CD4-positive, alpha-beta memory T cell (primary cell): ENCODE results near the gene HSD17B3. TPM values are rescaled to one million over a fixed set of nuclear protein-coding genes. Genes with fewer than 3 reads are reported as not detected.

Experiments
- CTCF ChIA-PET: fragments of 350-600 bp; sonication (Branson Sonifier 250); formaldehyde crosslinking; loops from one replicate; lab custom pipeline; 2021; ENCODE audit warnings: inconsistent platforms; ENCODE audit not compliant: partially characterized antibody; lab: Charles Lee
- POLR2A ChIA-PET: fragments of 350-600 bp; sonication (Branson Sonifier 250); formaldehyde crosslinking; loops from one replicate; lab custom pipeline; 2021; ENCODE audit not compliant: partially characterized antibody; lab: Charles Lee
- DNase-seq, 5 donors: peaks; one replicate each; pipeline versions ENCODE4 v3.0.0 to v3.0.0-alpha.2; 2020 to 2022; ENCODE audit warnings: mixed read lengths in 1 of 5
- H3K27ac ChIP-seq: one replicate; pipeline ENCODE4 v1.7.0; 2013; ENCODE audit warnings: low read depth, low read length
- H3K27me3 ChIP-seq: 2 replicates; pipeline ENCODE4 v1.7.0; 2013; ENCODE audit warnings: mild to moderate bottlenecking, low read length, moderate library complexity; ENCODE audit not compliant: insufficient read depth
- H3K36me3 ChIP-seq: 2 replicates; pipeline ENCODE4 v1.7.0; 2013; ENCODE audit warnings: mild to moderate bottlenecking, low read length, moderate library complexity; ENCODE audit not compliant: insufficient read depth
- H3K4me1 ChIP-seq: 2 replicates; pipeline ENCODE4 v1.7.0; 2013; ENCODE audit warnings: mild to moderate bottlenecking, low read length, moderate library complexity; ENCODE audit not compliant: insufficient read depth
- H3K4me3 ChIP-seq, 2 donors: one replicate each; pipeline ENCODE4 v1.7.0; 2013; ENCODE audit warnings: low read length in 2 of 2, mild to moderate bottlenecking in 1 of 2
- H3K9me3 ChIP-seq, 2 donors: one replicate each; pipeline ENCODE4 v1.7.0; 2013; ENCODE audit warnings: low read length in 2 of 2, control low read depth in 1 of 2; ENCODE audit not compliant: control insufficient read depth in 1 of 2
- H3K27ac Mint-ChIP-seq, 7 donors: one replicate each; pipeline ENCODE4 v1.8.0; 2020 to 2021; ENCODE audit warnings: mixed read lengths in 7 of 7, mild to moderate bottlenecking in 6 of 7, inconsistent platforms in 3 of 7, moderate library complexity in 3 of 7
- H3K27me3 Mint-ChIP-seq, 2 donors: one replicate each; pipeline ENCODE4 v1.8.0; 2020 to 2021; ENCODE audit warnings: mixed read lengths in 2 of 2
- H3K36me3 Mint-ChIP-seq, 2 donors: one replicate each; pipeline ENCODE4 v1.8.0; 2020 to 2021; ENCODE audit warnings: mixed read lengths in 2 of 2, inconsistent platforms in 1 of 2, mild to moderate bottlenecking in 1 of 2
- H3K4me1 Mint-ChIP-seq, 4 donors: one replicate each; pipeline ENCODE4 v1.8.0; 2020 to 2021; ENCODE audit warnings: mixed read lengths in 4 of 4, mild to moderate bottlenecking in 1 of 4
- H3K4me3 Mint-ChIP-seq, 8 donors: one replicate each; pipeline ENCODE4 v1.8.0; 2020 to 2021; ENCODE audit warnings: mixed read lengths in 8 of 8, mild to moderate bottlenecking in 7 of 8, moderate library complexity in 6 of 8, inconsistent platforms in 3 of 8
- H3K9me3 Mint-ChIP-seq, 8 donors: one replicate each; pipeline ENCODE4 v1.8.0; 2020 to 2021; ENCODE audit warnings: mixed read lengths in 8 of 8, mild to moderate bottlenecking in 5 of 8, inconsistent platforms in 3 of 8, moderate library complexity in 1 of 8
- intact Hi-C: fragments of 100-400 bp; cut with micrococcal nuclease; formaldehyde crosslinking; loops from one replicate; pipeline ENCODE4 v1.15.1; 2023
- polyA plus RNA-seq, 2 donors: library from polyadenylated mRNA; unstranded; fragments of 300-500 nt; fragmentation: Illumina TruSeq; gene quantifications; one replicate each; pipeline ENCODE4 v1.2.3, GENCODE V29; 2021
- total RNA-seq, 2 experiments: library from RNA; stranded (reverse); gene quantifications; one replicate each; pipeline ENCODE4 v1.2.3, GENCODE V29; 2021

HSD17B3 gene
- 1 to 10 TPM; 1.8 to 2.1 TPM for total RNA-seq
- not detected for polyA plus RNA-seq

DNA sequence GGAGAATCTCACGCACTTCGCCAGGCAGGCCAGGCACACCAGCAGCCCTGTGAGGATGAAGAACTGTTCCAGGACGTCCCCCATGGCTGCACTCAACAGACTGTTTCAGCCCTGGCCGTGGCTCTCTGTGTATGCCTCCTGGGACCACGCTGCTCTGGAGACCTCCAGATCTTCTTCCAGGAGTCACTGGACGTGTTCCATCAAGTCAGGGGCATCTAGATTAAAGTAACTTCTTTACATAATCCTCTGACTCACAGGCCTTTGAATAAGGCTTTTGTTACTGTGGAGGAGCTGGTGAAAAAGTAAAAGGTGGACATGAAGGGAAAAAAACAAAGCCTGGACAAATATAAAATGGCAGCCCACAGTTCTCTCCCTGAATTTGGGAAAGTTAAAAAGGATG lies at the start of gene HSD17B3:
HSD17B3 (minus strand) TSS at position 156 of the 400 bp plus-strand sequence; CDS start at position 84, 72 bp downstream.
- Histone ChIP-seq H3K9me3 (no peaks in the 10 kb centered on the region), H3K27ac (no peak within 1 kb of the TSS), H3K4me3 (no peak within 1 kb of the TSS), H3K27me3 (no peaks in the 10 kb centered on the region), H3K4me1 (no peaks in the 10 kb centered on the region), H3K36me3 (no peaks in the 10 kb centered on the region)
- no peaks in the 10 kb centered on the region for H3K27me3 Mint-ChIP-seq
- intact Hi-C loops = no loop called here
- ChIA-PET POLR2A (no interaction called here), CTCF (interaction anchor here (0.7 kb wide), 1 partner anchor 15 kb away, joined by 3 read pairs; no protein-coding TSS in a partner anchor)
- no peak for DNase-seq
- H3K27ac Mint-ChIP-seq = no peak within 1 kb of the TSS
- peaks cover 0 to 1% of the 10 kb centered on the region in 2 donors for H3K36me3 Mint-ChIP-seq
- no peaks in the 10 kb centered on the region for H3K4me1 Mint-ChIP-seq
- H3K9me3 Mint-ChIP-seq = peaks cover 0 to 8% (median 5%) of the 10 kb centered on the region in 8 donors
- H3K4me3 Mint-ChIP-seq = no peak within 1 kb of the TSS

DNA sequence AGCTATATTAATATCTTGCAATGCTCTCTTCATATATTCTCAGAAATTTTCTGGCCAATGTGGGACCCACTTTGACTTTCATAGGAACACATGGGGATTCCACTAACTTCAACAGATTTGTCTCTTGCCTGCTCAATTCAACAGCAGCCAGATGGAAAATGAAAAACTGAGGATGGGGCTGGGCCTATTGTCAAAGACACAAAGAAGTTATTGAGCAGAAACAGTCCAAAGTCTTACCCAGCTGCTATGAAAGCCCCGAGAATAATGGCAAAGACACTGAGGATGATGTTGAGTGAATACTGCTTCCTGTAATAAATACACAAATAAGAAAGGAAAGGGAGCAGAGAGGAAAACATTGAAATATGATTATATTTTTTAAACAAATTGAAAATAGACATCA lies 48.9 kb upstream of the HSD17B3 start:
- POLR2A ChIA-PET = no interaction called here
- Mint-ChIP-seq H3K36me3 (peaks cover 17 to 37% of the 10 kb centered on the region in 2 donors), H3K4me3 (no peak overlapping the region), H3K27ac (no peak overlapping the region), H3K9me3 (peaks cover 0 to 6% (median 0%) of the 10 kb centered on the region in 8 donors), H3K4me1 (no peaks in the 10 kb centered on the region), H3K27me3 (no peaks in the 10 kb centered on the region)
- Histone ChIP-seq H3K27ac (no peak overlapping the region), H3K27me3 (no peaks in the 10 kb centered on the region), H3K36me3 (no peaks in the 10 kb centered on the region), H3K9me3 (no peaks in the 10 kb centered on the region), H3K4me3 (no peak overlapping the region), H3K4me1 (no peaks in the 10 kb centered on the region)
- no peak for DNase-seq
- CTCF ChIA-PET = no interaction called here
- intact Hi-C loops = no loop called here

DNA sequence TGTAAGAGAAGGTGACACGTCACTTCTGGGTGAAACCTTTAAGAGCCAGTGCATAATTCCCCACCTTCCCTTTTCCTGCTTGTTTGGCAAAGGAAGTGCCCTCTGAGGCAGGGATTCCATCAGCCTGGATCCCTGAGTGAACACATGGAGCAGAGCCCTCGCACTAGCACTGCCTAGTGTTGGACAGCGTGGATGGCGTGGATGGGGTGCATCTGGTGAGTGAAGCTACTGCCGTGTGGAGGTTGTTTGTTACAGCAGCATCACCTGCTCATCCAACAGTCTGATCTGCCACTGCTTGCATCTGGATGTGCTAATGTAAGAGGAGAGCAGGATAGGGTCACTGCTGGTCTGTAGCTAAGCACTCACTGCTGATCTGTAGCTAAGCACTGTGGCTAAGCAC lies 46.3 kb upstream of the HSD17B3 start:
- CTCF ChIA-PET = no interaction called here
- no peaks in the 10 kb centered on the region for H3K27me3 Mint-ChIP-seq

DNA sequence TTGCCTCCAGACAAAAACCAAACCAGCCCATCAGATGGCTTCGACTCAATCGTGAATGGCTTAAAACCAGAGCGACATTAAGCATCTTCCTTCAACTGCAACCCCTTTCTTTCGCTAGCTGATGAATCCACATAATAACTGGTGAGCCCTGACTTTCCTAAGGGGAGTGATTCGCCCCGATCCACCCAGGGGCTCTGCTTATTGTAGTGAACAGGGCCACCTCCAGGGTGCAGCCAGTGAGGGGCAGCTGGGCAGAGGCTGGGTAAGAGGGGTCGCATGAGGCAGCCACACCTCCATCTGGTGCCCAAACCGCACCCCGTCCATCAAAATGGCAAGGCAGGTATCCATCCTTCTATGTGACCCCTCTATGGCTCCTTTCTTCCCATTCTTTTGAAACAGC lies 43.6 kb upstream of the HSD17B3 start:
- Histone ChIP-seq H3K4me1 (no peaks in the 10 kb centered on the region), H3K27me3 (no peaks in the 10 kb centered on the region), H3K9me3 (no peaks in the 10 kb centered on the region), H3K4me3 (no peak overlapping the region), H3K36me3 (no peaks in the 10 kb centered on the region), H3K27ac (no peak overlapping the region)
- intact Hi-C loops = no loop called here
- H3K9me3 Mint-ChIP-seq = peaks cover 0 to 6% (median 0%) of the 10 kb centered on the region in 8 donors
- H3K27me3 Mint-ChIP-seq = no peaks in the 10 kb centered on the region
- H3K4me1 Mint-ChIP-seq = peaks cover 0 to 3% (median 0%) of the 10 kb centered on the region in 4 donors
- H3K36me3 Mint-ChIP-seq = peaks cover 9 to 28% of the 10 kb centered on the region in 2 donors
- CTCF ChIA-PET = no interaction called here
- DNase-seq = no peak
- H3K27ac Mint-ChIP-seq = peak overlapping the region in 1 of 7 donors; percentile 55
- POLR2A ChIA-PET = interaction anchor here (0.6 kb wide), 1 partner anchor 224 kb away, joined by 3 read pairs; no protein-coding TSS in a partner anchor
- no peak overlapping the region for H3K4me3 Mint-ChIP-seq

More for the DNA sequence above, 46.3 kb upstream of the HSD17B3 start:
- H3K4me1 ChIP-seq = no peaks in the 10 kb centered on the region
- peaks cover 0 to 3% (median 0%) of the 10 kb centered on the region in 4 donors for H3K4me1 Mint-ChIP-seq
- peak overlapping the region in 1 of 7 donors; percentile 60 for H3K27ac Mint-ChIP-seq
- H3K9me3 ChIP-seq = no peaks in the 10 kb centered on the region
- H3K27me3 ChIP-seq = no peaks in the 10 kb centered on the region
- H3K4me3 ChIP-seq = no peak overlapping the region
- no peak overlapping the region for H3K27ac ChIP-seq
- intact Hi-C loops = no loop called here
- peaks cover 12 to 31% of the 10 kb centered on the region in 2 donors for H3K36me3 Mint-ChIP-seq
- peaks cover 0 to 6% (median 0%) of the 10 kb centered on the region in 8 donors for H3K9me3 Mint-ChIP-seq
- no peak for DNase-seq
- POLR2A ChIA-PET = no interaction called here
- no peaks in the 10 kb centered on the region for H3K36me3 ChIP-seq
- H3K4me3 Mint-ChIP-seq = no peak overlapping the region

DNA sequence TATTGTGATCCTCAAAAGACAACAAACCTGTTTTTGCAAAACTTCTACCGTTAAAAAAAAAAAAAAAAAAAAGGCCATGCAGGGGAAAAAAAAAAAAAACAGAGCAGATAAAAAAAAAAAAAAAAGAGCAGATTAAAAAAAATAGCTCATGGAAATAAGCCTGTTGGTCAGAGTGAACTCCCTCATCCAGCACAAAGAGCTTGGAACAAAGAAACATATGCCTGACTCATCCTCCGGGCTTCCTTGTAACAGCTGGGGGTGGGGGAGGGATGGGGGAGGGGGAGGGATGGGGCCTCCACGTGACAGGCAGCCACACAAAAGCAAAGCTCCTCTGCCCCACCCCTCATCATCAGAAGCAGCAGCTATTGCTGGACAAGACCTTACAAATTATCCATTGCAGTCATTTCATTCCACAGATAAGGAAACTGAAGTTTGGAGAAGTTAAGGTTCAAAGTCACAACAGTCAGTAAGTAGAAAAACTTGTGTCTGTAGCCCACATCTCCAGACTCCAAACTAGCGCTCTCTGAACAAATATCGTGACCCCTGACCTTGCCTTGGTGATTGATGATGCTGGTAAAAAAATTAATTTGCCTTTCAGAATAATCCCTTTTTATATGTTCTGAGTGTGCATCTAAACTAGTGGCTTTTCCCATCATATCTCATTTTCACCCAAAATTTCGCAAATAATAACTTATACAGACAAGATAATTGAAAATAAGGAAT lies 42.6 kb upstream of the HSD17B3 start:
- POLR2A ChIA-PET = no interaction called here
- no peak overlapping the region for H3K27ac ChIP-seq
- Mint-ChIP-seq H3K27me3 (no peaks in the 10 kb centered on the region), H3K4me3 (no peak overlapping the region), H3K27ac (no peak overlapping the region), H3K4me1 (peaks cover 0 to 3% (median 0%) of the 10 kb centered on the region in 4 donors), H3K9me3 (peaks cover 0 to 6% (median 0%) of the 10 kb centered on the region in 8 donors), H3K36me3 (peaks cover 9 to 28% of the 10 kb centered on the region in 2 donors)
- H3K4me3 ChIP-seq = no peak overlapping the region
- intact Hi-C loops = no loop called here
- no peaks in the 10 kb centered on the region for H3K36me3 ChIP-seq
- no peaks in the 10 kb centered on the region for H3K9me3 ChIP-seq
- CTCF ChIA-PET = interaction anchor here (1.4 kb wide), 1 partner anchor 27 kb away, joined by 3 read pairs; no protein-coding TSS in a partner anchor
- H3K27me3 ChIP-seq = no peaks in the 10 kb centered on the region
- H3K4me1 ChIP-seq = no peaks in the 10 kb centered on the region
- no peak for DNase-seq

DNA sequence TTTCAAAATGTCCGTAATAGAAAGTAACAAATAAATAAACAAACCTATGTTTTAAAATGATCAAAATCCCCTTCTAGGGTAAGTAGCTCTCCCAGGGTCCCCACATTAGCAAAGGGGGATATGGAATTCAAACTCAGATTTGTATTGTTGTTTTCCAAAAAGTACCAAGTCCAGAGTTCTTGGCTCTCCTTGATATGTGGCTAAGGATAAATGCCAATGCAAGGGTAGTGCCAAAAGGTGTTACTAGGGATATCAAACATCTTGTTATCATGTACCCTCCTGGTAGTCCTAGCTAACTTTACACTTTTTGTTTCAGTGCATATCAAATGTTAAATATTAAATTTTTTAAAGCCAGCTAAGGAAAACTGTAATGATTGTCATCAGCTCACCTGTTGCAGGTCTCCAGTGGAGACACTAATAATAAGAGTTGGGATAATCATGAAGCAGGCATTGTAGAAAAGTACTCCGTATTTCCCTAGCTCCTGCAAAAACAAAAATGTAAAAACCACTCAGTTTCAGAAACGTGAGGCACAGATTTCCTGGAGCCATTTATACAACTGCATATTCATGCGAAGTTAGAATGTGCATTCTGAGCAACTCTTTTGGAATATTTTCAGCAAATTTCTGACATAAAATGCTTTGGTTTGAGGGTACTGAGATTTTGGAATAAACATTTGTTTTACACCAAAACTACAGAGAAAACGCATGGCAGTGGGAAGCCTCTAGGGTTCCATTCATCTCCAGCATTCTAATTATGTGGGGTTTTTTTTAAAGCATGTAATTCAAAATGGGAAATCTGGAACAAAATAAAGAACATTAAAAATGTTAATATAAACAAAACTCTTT lies 41.8 kb upstream of the HSD17B3 start:
- CTCF ChIA-PET = interaction anchor here (1.0 to 1.4 kb wide), 2 partner anchors 26 to 98 kb away, joined by 3 read pairs; no protein-coding TSS in a partner anchor
- no peak for DNase-seq
- intact Hi-C loops = no loop called here
- Histone ChIP-seq H3K9me3 (no peaks in the 10 kb centered on the region), H3K27ac (no peak overlapping the region), H3K4me3 (no peak overlapping the region), H3K4me1 (no peaks in the 10 kb centered on the region), H3K27me3 (no peaks in the 10 kb centered on the region), H3K36me3 (no peaks in the 10 kb centered on the region)
- Mint-ChIP-seq H3K27me3 (no peaks in the 10 kb centered on the region), H3K27ac (no peak overlapping the region), H3K9me3 (peaks cover 0 to 6% (median 0%) of the 10 kb centered on the region in 8 donors), H3K36me3 (peaks cover 9 to 22% of the 10 kb centered on the region in 2 donors), H3K4me3 (no peak overlapping the region), H3K4me1 (peaks cover 0 to 3% (median 0%) of the 10 kb centered on the region in 4 donors)
- POLR2A ChIA-PET = no interaction called here
